Stimulated activated CD8-positive, alpha-beta memory T cell treated with anti-CD3 and anti-CD28 coated beads, Interleukin-12 subunit alpha, Interleukin-12 subunit beta, amount 100 ng/mL, for 4 hours (primary cell): ENCODE results near the gene ACRBP.
"Not testable (repeated sequence)": the region's sequence is repeated elsewhere in the genome, so short reads cannot be mapped to it uniquely, and the experiment has no call there.

ENCODE experiments used
- DNase-seq: peaks from one replicate; pipeline ENCODE4 v3.0.0-alpha.2; 2020; ENCODE audit warnings: low read depth

Gene ACRBP

DNA sequence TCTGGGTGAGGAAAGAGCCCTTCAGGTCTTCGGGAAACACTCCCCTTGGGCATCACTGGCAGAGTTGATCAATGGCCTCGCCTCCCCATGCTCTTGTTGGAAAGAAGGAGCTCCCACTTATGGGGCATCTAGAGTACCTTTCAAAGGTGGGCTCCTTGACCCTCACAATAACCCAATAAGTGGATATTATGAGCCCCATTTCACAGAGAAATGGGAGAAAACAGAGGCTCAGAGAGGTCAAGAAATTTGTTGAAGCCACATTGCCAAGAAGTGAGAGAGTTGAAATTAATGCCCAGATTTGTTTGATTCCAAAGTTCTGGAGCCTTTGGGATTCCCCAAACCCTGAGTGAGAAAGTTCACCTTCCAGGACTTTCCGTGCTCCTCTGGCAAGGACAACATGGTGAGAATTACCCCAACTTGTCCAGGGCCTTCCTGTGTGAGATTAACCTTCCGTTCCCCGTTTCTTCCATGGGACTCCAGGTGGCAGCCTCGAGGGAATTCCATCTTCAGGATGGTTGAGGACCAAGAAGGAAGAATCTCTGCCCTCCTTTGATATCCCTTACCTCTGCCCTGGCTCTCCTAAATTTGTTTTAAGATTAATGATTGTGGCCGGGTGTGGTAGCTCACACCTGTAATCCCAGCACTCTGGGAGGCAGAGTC lies 32.6 kb downstream of the ACRBP start:
- DNase-seq: no peak

DNA sequence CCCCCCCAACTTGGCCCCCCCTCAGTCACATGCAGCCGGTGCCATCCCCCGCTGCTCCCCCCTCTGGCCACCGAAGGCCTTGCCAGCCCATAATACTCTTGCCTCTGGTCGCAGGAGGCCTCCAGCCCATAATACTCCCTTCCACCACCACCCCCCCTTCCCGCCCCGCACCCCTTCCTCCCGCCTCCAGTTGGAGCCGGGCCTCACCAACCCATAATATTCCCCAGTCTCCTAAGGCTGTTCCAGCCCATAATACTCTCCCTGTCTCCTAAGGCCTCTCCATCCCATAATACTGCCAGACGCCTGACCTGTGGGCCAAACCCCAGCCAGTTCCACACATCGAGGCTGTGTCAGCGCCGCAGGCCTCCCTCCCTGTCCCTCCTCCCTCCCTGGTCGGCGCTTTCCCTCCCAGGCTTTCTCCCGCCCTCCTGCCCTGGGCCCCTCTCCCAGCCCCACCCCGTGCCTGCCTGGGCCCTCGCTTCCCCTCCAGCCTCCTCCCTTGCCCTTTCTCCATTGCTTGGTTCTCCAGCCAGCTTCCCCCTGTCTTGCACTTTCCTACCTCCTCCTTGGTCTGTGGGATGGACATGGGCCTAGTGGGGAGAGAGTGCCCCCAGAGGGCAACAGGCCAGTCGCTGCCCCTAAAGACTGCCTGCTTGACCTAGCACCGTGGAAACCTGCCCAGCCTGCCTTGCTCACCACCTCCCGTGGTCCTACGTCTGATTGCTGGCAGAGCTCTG lies 33.3 kb downstream of the ACRBP start:
- DNase-seq: no peak

GRCh38 chr12:6613015-6613775 lies 34.0 kb downstream of the ACRBP start:
- DNase-seq: no peak

GRCh38 chr12:6612652-6613014 lies 34.6 kb downstream of the ACRBP start:
- DNase-seq: no peak

DNA sequence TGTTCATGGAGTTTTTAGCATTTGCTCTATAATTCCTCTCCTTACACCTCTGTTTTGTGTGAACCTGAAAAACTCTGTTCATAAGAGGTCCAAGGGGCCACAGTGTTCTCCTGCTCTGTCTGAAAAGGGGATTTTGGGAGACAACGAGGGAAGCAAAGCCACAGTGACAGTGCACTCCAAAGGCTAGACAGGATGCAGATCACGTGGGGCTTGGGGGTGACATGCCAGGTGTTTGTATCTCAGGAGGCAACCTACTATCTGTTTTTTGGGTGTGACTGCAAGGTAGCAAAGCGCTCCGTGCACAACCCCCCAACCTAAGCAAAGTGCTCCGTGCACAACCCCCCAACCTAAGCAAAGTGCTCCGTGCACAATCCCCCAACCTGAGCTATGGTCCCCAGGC lies 35.0 kb downstream of the ACRBP start:
- no peak for DNase-seq

DNA sequence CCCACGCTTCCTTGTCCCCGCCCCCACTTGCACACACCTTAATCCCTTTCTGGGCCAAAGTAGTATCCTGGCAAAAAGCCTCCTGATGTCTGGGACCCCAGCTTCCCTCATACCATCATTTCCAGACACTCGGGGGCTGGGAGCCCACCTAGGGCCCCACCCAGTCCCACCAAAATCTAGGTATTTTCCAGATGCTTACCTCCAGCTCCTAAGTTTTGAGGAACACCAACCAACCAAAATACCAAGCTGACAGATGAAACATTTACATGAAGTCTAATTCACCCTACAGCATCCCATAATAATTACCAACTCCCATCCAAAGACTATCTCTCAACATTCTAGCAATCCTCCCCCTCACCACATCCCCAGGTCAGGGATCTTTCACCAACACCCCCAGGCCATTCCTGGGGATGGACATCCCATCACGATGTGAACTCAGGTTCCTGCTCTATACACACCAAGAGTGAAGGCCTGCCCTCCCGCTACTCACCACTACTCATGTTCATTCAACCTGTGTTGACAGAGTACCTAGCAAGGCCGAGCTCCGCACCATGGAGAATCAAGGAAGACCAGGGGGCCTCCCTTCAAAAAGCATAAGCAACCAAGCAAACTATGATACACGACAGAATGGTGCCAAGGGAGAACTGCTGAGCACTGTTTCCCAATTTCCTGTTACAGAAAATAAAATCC lies 38.5 kb downstream of the ACRBP start:
- no peak for DNase-seq

GRCh38 chr12:6607751-6608591 lies 39.3 kb downstream of the ACRBP start:
- DNase-seq: no peak

GRCh38 chr12:6606331-6607131 lies 40.7 kb downstream of the ACRBP start:
- DNase-seq: peak; percentile 64

DNA sequence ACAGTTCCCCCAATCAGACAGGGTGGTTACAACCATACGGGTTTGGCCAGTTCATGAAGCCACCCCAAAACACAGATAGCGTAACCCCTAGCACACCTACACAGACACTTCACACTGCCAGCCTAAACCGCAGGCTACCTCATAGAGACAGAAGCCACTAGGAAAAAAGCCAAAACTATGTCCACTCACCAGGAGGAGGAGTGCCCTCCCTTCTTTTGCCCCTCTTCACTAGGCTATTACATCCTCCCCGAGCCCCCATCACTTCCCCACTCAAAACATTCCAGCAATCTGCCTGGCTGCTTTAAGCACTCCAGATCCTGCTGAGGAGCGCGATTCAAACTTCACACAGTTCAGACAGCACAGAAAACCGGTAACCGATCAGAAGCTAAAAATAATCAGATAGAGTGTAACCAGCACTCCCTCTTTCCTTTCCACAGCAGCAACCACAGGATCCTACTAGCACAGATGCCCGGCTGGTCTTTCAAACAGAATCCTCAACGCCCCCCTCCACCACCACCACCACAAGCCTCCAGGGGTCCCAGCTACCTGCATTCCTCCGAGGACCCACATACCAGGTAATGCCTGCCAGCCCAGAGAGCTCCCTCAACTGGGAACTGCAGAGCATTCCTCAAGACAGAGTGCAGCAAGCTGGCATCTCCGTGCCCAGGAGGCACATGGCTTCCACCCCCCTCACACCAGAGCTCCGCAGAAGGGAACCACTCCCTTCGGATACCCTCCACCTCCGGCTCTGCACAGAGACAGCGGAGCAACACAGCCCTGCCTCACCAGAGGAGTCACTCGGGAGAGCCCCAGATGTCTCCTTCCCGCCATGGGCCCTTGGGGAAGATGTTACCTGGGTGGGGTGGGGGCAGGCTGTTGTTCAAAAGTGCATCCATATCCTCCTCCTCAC lies 41.6 kb downstream of the ACRBP start:
- DNase-seq: no peak

- no peak for DNase-seq
Measured at GRCh38 chr12:6604259-6605029, 42.8 kb downstream of the ACRBP start.

DNA sequence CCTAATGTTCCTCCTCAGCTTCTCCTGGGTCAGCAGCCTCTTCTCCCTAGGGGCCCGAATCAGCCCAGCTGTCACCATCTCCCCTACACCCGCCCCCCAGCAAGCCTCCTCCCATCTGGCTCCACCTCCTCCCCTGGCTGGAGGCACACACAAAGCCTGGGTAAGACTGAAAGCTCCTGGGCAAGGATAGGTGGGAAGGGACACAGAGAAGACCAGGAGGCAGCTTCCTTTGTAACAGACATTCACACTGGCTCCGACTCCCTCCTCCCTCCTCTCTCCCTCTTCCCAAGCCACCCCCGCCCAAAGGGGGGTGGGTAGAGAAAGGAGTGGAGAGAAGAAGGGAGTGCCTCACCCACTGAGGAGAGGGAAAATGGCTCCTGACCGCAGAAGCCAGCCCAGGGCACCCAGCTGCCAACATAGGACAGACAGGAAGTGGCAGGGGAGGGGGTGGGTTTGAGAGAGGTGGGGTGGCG lies 44.1 kb downstream of the ACRBP start:
- no peak for DNase-seq

GRCh38 chr12:6602526-6602925 lies 44.7 kb downstream of the ACRBP start:
- DNase-seq: no peak

DNA sequence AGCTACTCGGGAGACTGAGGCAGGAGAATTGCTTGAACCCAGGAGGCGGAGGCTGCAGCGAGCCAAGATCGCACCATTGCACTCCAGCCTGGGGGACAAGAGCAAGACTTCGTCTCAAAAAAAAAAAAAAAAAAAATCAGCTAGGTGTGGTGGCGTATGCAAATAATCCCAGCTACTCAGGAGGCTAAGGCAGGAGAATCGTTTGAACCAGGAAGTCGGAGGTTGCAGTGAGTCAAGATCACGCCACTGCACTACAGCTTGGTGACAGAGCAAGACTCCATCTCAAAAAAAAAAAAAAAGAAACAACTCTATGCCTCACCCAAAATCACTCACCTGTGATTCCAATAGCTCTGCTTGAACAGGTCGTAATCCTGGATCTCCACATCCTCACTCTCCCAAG lies 51.6 kb downstream of the ACRBP start:
- not testable (repeated sequence) for DNase-seq

DNA sequence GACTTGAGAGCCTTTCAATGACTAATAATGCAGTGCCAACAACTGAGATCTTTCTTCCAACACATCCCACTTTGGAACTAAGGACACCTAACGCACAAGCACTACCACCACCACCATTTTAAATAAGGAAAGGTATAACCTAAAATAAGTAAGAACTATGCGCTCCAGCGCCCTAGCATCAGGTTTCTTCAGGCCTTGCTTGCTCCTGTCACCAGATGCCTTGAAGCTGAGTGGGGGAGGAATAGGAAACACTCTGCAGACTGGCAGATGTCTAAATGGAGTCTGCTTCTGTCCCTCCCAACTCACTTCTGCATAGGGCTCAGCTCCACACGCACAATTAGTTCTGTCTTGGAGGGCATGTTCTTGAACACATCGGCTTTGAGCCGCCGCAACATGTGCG lies 55.1 kb downstream of the ACRBP start:
- DNase-seq: no peak
